ENCODE data around the gene SLC25A30. TPM values are rescaled to one million over a fixed set of nuclear protein-coding genes. Genes with fewer than 3 reads are reported as not detected.

Gene SLC25A30
- total and polyA plus RNA-seq, 2 of the 13 experiments (the other 11 are each of a cell fraction or from before 2014, with no cell fraction given) = 19.6 to 22.5 TPM

- TF ChIP-seq ZNF260 (CRISPR knock-in tag; IDR thresholded peaks at IDR 0.05; ENCODE audit: borderline replicate concordance, low read depth) (no peak), ZNF597 (CRISPR knock-in tag; IDR thresholded peaks at IDR 0.05) (no peak), MXD1 (CRISPR knock-in tag; IDR thresholded peaks at IDR 0.05) (no peak), DRAP1 (CRISPR knock-in tag; IDR thresholded peaks at IDR 0.05) (peak; percentile 93), THAP8 (CRISPR knock-in tag; IDR thresholded peaks at IDR 0.05; ENCODE audit: borderline replicate concordance) (no peak), ZFYVE20 (CRISPR knock-in tag; IDR thresholded peaks at IDR 0.05; ENCODE audit: borderline replicate concordance, low read depth) (no peak), ZNF101 (CRISPR knock-in tag; IDR thresholded peaks at IDR 0.05; ENCODE audit: borderline replicate concordance, low read depth) (no peak), ZNF720 (CRISPR knock-in tag; IDR thresholded peaks at IDR 0.05) (no peak), ZNF691 (CRISPR knock-in tag; IDR thresholded peaks at IDR 0.05; ENCODE audit: borderline replicate concordance, low read depth) (peak; percentile 46; the same call in 1 of the 2 replicates), JUN (CRISPR knock-in tag; IDR thresholded peaks at IDR 0.05) (peak; percentile 85), CCDC6 (CRISPR knock-in tag; IDR thresholded peaks at IDR 0.05) (peak; percentile 47; the same call in 1 of the 2 replicates), TIGD3 (CRISPR knock-in tag; IDR thresholded peaks at IDR 0.05; ENCODE audit: borderline replicate concordance) (no peak), ZBTB46 (CRISPR knock-in tag; IDR thresholded peaks at IDR 0.05; ENCODE audit: borderline replicate concordance) (no peak), FOSL1 (CRISPR knock-in tag; IDR thresholded peaks at IDR 0.05; ENCODE audit: borderline replicate concordance) (no peak), TARDBP (CRISPR knock-in tag; IDR thresholded peaks at IDR 0.05) (0 out of 2 replicates have a peak, but pooled peaks have one; percentile 67), ZNF879 (CRISPR knock-in tag; IDR thresholded peaks at IDR 0.05) (no peak), FOXC1 (CRISPR knock-in tag; IDR thresholded peaks at IDR 0.05; ENCODE audit: borderline replicate concordance) (peak; percentile 31; the same call in 1 of the 2 replicates), SNAPC5 (CRISPR knock-in tag; IDR thresholded peaks at IDR 0.05; ENCODE audit: borderline replicate concordance) (no peak), CENPT (CRISPR knock-in tag; IDR thresholded peaks at IDR 0.05; ENCODE audit: low read depth) (no peak), ATF7 (IDR thresholded peaks at IDR 0.05) (peak; percentile 42), ATF7 (CRISPR knock-in tag; IDR thresholded peaks at IDR 0.05) (peak; percentile 90), ZNF75D (CRISPR knock-in tag; IDR thresholded peaks at IDR 0.05; ENCODE audit: borderline replicate concordance) (no peak), ZNF773 (CRISPR knock-in tag; IDR thresholded peaks at IDR 0.05; ENCODE audit: borderline replicate concordance) (no peak)
Observed at GRCh38 chr13:45447050-45447661, 29.0 kb upstream of the SLC25A30 start (continued).

Data from HepG2 (cell line).